Activated T-cell treated with anti-CD3 and anti-CD28 coated beads for 24 hours (primary cell): ENCODE measurements around the gene RPL36.
"Not testable (repeated sequence)": the region's sequence is repeated elsewhere in the genome, so short reads cannot be mapped to it uniquely, and the experiment has no call there.

ENCODE experiments used
- DNase-seq: peaks from one replicate; pipeline ENCODE4 v3.0.0-alpha.2; 2020; ENCODE audit warnings: low read depth

RPL36 gene

GRCh38 chr19:5674714-5675113 lies 15.4 kb upstream of the RPL36 start:
- DNase-seq, result no peak

- DNase-seq, result no peak
These were observed 13.9 kb upstream of the RPL36 start for GRCh38 chr19:5676105-5676771.

- DNase-seq, result no peak
These were observed 13.4 kb upstream of the RPL36 start for GRCh38 chr19:5676772-5677105.

GRCh38 chr19:5677136-5677535 lies 13.0 kb upstream of the RPL36 start:
- DNase-seq, result no peak

GRCh38 chr19:5677580-5677979 lies 12.5 kb upstream of the RPL36 start:
- no peak for DNase-seq

- no peak for DNase-seq
These were observed 11.9 kb upstream of the RPL36 start for GRCh38 chr19:5678071-5678718.

- no peak for DNase-seq
These were observed 10.6 kb upstream of the RPL36 start for GRCh38 chr19:5679289-5680083.

- DNase-seq, result no peak
These were observed 10.0 kb upstream of the RPL36 start for GRCh38 chr19:5680084-5680436.

GRCh38 chr19:5680437-5681368 lies 9.4 kb upstream of the RPL36 start, which contains the start of the genes HSD11B1L and MICOS13:
TSS of gene HSD11B1L (plus strand) at chr19:5681027. CDS start at chr19:5684833, 3,806 bp downstream.
TSS of gene MICOS13 (minus strand) at chr19:5680516. CDS start at chr19:5680486, 30 bp downstream.
- peak; percentile 97 for DNase-seq

- no peak for DNase-seq
These were observed 8.5 kb upstream of the RPL36 start for GRCh38 chr19:5681391-5682106.

- no peak for DNase-seq
These were observed 8.0 kb upstream of the RPL36 start for GRCh38 chr19:5682107-5682482.

- no peak for DNase-seq
These were observed 6.8 kb upstream of the RPL36 start for GRCh38 chr19:5683177-5683886.

- no peak for DNase-seq
These were observed 5.2 kb upstream of the RPL36 start for GRCh38 chr19:5684694-5685430.

- no peak for DNase-seq
These were observed 3.8 kb upstream of the RPL36 start for GRCh38 chr19:5686326-5686646.

GRCh38 chr19:5686647-5687359 lies 3.3 kb upstream of the RPL36 start:
- DNase-seq, result peak; percentile 99

- no peak for DNase-seq
These were observed 2.5 kb upstream of the RPL36 start for GRCh38 chr19:5687360-5688198.

- not testable (repeated sequence) for DNase-seq
These were observed 1.7 kb upstream of the RPL36 start for GRCh38 chr19:5688262-5688881.
